Peyer's patch (tissue), 4 donors: ENCODE data around the gene NOL4L. TPM values are rescaled to one million over a fixed set of nuclear protein-coding genes. Genes with fewer than 3 reads are reported as not detected.

Experiments used
- DNase-seq, 3 donors: peaks; one replicate each; pipeline ENCODE4 v3.0.0-alpha.2; 2017 to 2019
- H3K27ac ChIP-seq, 4 donors: fragments of 200-600 bp; sonication (generic); one replicate each; pipeline ENCODE4 v1.5.1; 2016 to 2019
- H3K27me3 ChIP-seq, 2 donors: fragments of 200-600 bp; sonication (generic); one replicate each; pipeline ENCODE4 v1.5.1; 2019
- H3K36me3 ChIP-seq, 3 donors: fragments of 200-600 bp; sonication (generic); one replicate each; pipeline ENCODE4 v1.5.1; 2016 to 2019
- H3K4me1 ChIP-seq, 4 donors: fragments of 200-600 bp; sonication (generic); one replicate each; pipeline ENCODE4 v1.5.1; 2016 to 2019
- H3K4me3 ChIP-seq, 4 donors: fragments of 200-600 bp; sonication (generic); 1 replicate in 3 of 4; 2 replicates in 1 of 4; pipeline ENCODE4 v1.5.1; 2016 to 2019; ENCODE audit warnings: mild to moderate bottlenecking in 1 of 4
- H3K9me3 ChIP-seq, 4 donors: fragments of 200-600 bp; sonication (generic); one replicate each; pipeline ENCODE4 v1.5.1; 2016 to 2019; ENCODE audit warnings: mild to moderate bottlenecking in 1 of 4
- CTCF ChIP-seq, 6 experiments: fragments of 450-650 bp in 4 of 6; fragments of 200-600 bp in 2 of 6; sonication (generic) in 1 of 6; IDR thresholded peaks; one replicate each; pipeline ENCODE4 v1.5.1; 2017 to 2019; ENCODE audit warnings: antibody characterized with exemption in 6 of 6, mild to moderate bottlenecking in 3 of 6, moderate library complexity in 1 of 6
- POLR2A ChIP-seq, 2 donors: fragments of 450-650 bp; IDR thresholded peaks; one replicate each; pipeline ENCODE4 v1.5.1; 2017; ENCODE audit warnings: antibody characterized with exemption in 2 of 2, mild to moderate bottlenecking in 2 of 2, moderate library complexity in 2 of 2
- total RNA-seq, 4 donors: library from RNA; depleted of rRNA; stranded (reverse); fragments of >200 nt; gene quantifications; one replicate each; pipeline ENCODE4 v1.1.0, GENCODE V29; 2016

The NOL4L gene
- total RNA-seq, 4 donors from 2014 or later, result 44.6 to 134 (median 109) TPM

DNA sequence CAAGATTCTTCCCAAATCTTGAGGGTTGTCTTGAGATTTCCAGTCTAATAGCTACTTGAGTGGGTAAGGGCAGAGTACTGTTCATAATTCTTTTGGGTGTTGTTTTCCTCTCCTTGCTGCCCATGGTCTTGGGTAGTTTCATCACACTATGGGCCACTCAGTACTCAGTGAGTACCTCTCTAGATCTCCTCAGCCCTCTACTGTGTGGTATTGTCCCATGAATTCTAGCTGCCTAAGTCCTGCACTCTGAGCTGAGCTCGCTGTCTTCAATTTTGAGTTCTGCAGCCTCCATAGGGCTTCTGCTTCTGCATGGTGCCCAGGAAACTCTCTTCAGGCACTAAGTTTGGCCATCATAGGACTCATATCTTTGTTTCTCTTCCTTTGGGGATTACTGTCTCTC lies 184.7 kb downstream of the NOL4L start:
- DNase-seq, result no peak
- H3K27ac ChIP-seq, result no peak overlapping the region
- no peak overlapping the region for H3K4me3 ChIP-seq
- no peak for TF ChIP-seq CTCF (IDR thresholded peaks at IDR 0.05)
- no peak for TF ChIP-seq POLR2A (IDR thresholded peaks at IDR 0.05)
- no peaks in the 10 kb centered on the region for H3K9me3 ChIP-seq
- H3K36me3 ChIP-seq, result no peaks in the 10 kb centered on the region
- no peaks in the 10 kb centered on the region for H3K4me1 ChIP-seq
- no peaks in the 10 kb centered on the region for H3K27me3 ChIP-seq

DNA sequence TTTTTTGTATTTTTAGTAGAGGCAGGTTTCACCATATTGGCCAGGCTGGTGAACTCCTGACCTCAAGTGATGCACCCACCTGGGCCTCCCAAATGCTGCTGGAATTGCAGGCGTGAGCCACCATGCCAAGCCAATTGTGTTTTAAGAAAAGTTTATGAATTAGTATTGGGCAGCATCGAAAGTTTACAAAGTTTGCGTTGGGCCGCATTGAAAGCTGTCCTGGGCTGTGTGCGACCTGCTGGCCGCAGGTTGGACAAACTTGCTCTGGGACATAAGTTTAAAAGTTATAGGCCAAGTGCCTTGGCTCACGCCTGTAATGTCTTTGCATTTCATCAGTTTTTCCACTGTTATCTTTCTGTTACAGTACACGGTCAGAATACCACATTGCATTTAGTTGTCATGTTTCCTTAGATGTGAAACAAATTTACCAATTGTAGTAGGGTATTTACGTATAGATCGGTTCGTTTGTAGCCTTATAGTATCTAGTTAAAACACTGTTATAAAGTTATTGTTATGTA lies 187.5 kb downstream of the NOL4L start:
- Histone ChIP-seq H3K27me3 (no peaks in the 10 kb centered on the region), H3K4me3 (no peak overlapping the region), H3K36me3 (no peaks in the 10 kb centered on the region), H3K4me1 (no peaks in the 10 kb centered on the region), H3K9me3 (no peaks in the 10 kb centered on the region), H3K27ac (no peak overlapping the region)
- TF ChIP-seq CTCF (IDR thresholded peaks at IDR 0.05) (no peak), POLR2A (IDR thresholded peaks at IDR 0.05) (no peak)
- no peak for DNase-seq

DNA sequence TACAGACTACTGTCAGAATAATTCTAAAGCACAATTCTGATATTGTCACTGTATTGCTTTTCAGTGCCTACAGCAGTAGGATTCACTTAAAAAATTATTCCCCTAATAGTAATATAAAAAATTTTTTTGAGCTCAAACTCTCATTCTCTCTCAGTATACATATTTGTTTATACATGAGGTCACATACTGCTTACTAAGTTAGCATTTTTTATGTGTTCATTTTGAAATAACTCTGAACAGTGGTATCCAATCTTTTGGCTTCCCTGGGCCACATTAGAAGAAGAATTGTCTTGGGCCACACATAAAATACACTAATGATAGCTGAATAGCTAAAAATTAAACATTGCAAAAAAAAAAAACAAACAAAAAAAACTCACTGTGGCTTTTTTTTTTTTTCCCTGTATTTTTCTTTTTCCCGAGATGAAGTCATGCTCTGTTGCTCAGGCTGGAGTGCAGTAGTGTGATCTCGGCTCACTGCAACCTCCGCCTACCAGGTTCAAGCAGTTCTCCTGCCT lies 188.4 kb downstream of the NOL4L start:
- Histone ChIP-seq H3K4me1 (no peaks in the 10 kb centered on the region), H3K9me3 (no peaks in the 10 kb centered on the region), H3K27me3 (no peaks in the 10 kb centered on the region), H3K36me3 (no peaks in the 10 kb centered on the region), H3K4me3 (no peak overlapping the region), H3K27ac (no peak overlapping the region)
- TF ChIP-seq CTCF (IDR thresholded peaks at IDR 0.05) (no peak), POLR2A (IDR thresholded peaks at IDR 0.05) (no peak)
- no peak for DNase-seq

DNA sequence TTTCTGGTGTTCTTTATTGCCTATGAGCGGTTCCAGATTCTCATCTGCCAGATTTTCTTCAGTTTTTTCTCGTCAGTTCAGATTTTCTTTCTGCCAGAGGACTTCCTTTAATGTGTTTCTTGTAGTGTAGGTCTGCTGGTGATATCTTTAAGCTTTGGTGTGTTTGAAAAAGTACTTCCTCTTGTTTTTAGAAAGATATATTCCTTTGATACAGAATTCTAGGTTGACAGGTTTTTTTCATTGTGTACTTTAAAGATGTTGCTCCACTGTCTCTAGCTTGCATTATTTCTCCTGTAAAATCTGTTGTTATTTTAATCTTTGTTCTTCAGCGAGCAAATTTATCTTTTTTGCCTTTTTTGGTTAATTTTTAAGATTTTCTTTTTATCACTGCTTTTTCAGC lies 190.1 kb downstream of the NOL4L start:
- no peaks in the 10 kb centered on the region for H3K4me1 ChIP-seq
- no peaks in the 10 kb centered on the region for H3K9me3 ChIP-seq
- H3K27ac ChIP-seq, result no peak overlapping the region
- DNase-seq, result no peak
- peaks cover 0 to 6% (median 0%) of the 10 kb centered on the region in 3 donors for H3K36me3 ChIP-seq
- H3K27me3 ChIP-seq, result no peaks in the 10 kb centered on the region
- no peak for TF ChIP-seq CTCF (IDR thresholded peaks at IDR 0.05)
- H3K4me3 ChIP-seq, result no peak overlapping the region

Other genes with a start within 250 kb of the NOL4L start
- gene ASXL1, start 227.0 kb downstream of the NOL4L start, total RNA-seq, result 100 to 1,000 TPM in 2 of 4 donors, 10 to 100 TPM in 2; 74.4 to 173 (median 115) TPM
- not detected for gene C20orf203, start 88.6 kb upstream of the NOL4L start, total RNA-seq
- gene COMMD7, start 158.1 kb upstream of the NOL4L start, total RNA-seq, result 10 to 100 TPM in 2 of 4 donors, 1 to 10 TPM in 2; 7.9 to 16.3 (median 10.5) TPM
- gene DNMT3B, start 177.1 kb upstream of the NOL4L start, total RNA-seq, result 1 to 10 TPM in 1 of 4 donors, under 1 TPM in 3; 0.67 to 4.1 (median 0.86) TPM
- 10 to 100 TPM; 39.2 to 84.2 (median 41.9) TPM for gene MAPRE1, start 234.6 kb upstream of the NOL4L start, total RNA-seq